ENCODE data around the gene PLEKHA1.

PLEKHA1 gene

DNA sequence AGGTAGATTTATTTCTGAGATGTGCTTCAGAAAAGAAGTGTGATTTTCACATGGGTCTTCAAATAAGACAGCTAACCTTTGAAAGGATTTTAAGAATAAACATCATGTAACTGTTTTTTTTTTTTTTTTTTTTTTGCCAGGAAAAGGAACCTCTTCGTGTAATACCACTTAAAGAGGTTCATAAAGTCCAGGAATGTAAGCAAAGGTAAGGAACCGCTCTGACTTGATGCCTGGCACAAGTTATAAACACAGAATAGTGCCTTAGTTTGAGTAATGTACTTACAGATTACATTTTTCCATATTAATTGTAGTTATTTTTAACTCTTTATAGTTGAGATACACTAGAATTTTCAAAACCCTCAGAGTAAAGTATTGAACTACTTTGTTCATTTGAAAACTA is 49.6 kb downstream of the PLEKHA1 start:
- no peak for DNase-seq

- DNase-seq, result no peak
These were observed 52.3 kb downstream of the PLEKHA1 start for GRCh38 chr10:122426829-122427228.

DNA sequence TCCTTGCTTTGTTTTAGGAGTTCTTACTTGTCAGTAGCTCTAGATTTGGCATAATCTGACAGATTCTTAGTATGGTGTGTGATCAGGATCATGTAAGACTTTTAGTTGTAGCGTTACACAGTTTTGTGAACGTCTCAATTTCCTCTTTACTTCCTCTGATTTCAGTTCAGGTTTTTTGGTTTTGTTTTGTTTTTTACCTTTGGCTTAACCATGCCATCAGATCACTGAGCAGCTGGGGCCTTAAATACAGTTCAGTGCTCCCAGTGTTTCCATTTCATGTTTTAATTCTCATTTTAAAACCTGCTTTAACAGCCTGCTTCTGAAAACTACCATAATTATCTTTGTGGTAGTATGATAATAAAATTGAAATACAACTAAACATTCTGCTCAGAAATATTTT is 52.8 kb downstream of the PLEKHA1 start:
- DNase-seq, result no peak

GRCh38 chr10:122435212-122435827 is 60.8 kb downstream of the PLEKHA1 start:
- DNase-seq, result no peak

DNA sequence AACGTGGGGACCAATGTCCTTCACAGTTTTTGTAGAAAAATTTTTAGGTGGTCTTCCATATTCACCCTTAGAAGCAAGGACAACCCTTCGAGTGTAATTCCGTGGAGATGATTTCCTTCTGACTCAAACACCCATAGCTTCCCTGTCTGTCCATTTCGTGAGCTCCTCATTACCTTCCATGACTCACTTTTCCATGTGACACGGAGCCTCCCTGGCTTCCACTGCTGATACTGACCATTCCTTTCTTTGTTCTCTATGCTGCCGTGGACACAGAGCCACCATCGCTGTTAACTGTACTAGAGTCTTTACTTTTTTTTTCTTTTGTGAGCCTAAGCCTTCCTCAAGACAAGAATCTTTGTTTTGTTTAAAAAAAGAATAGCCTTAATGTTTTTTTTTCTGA is 67.5 kb downstream of the PLEKHA1 start:
- DNase-seq, result no peak

- DNase-seq, result no peak
These were observed 71.0 kb downstream of the PLEKHA1 start for GRCh38 chr10:122445469-122445868.

- no peak for DNase-seq
These were observed 71.4 kb downstream of the PLEKHA1 start for GRCh38 chr10:122445904-122446303.

DNA sequence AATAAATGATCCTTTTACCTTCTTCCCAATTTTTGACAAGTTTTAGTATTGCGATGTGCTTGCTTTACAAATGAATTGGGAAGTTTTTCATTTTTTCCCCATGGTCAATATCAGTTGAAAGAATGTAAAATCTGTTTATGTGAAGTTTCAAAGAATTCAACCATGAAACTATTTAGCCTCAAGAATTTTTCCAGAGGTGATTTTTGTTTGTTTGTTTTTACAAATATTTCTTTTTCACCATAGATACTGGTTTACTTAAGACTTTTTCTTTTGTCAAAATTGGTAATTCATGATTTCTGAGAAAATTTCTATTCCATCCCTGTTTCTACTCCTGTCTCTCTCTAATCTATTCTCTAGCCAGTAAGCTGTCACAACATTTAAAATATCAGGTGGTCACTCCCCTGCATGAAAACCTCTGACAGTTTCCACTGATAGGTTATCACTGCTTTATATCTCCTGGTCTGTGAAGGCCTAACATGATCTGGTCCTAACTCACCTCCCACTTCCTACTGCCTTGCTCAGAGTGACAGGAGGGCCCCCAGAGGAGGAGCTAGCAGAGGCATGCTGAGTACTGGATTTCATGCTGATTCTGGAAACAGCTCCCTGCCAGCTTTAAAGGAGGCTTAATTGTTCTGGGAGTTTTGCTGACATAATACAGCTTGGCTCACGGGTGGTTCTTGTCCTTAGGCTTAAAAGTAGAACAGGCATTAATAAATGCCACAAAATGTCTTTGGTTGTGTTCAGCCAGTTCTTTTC is 72.3 kb downstream of the PLEKHA1 start:
- DNase-seq, result no peak

GRCh38 chr10:122448600-122448999 is 74.1 kb downstream of the PLEKHA1 start:
- no peak for DNase-seq

GRCh38 chr10:122449153-122449552 is 74.6 kb downstream of the PLEKHA1 start:
- no peak for DNase-seq

DNA sequence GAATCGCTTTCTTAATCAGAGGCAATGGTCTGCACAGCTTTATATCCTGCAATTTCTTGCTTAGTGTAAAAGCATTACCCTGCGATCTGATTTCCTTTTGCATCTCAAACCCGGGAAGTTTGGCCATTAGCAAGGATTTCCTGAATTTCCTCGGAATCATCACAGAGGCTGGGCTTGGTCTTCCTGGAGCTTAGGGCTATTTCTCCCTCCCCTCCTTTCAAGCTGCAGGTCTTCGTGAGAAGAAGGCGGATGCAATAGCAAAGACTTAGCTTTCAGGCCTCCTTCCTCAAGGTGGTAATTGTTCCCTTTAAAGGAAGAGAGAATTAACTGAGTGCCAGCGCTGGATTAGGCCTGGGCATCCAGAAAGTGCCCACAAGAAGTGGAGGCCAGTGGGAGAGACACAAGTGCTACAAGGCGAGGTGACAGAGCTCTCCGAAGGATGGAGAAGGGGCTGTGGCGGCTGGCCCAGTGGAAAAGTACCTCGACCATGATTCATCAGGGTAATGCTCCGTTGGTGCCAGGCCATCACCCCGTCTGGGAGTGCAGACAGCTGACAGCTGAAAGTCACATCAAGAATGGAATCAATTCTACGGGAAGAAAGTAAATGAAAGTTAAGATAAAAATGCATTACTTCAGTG is 76.0 kb downstream of the PLEKHA1 start:
- no peak for DNase-seq

DNA sequence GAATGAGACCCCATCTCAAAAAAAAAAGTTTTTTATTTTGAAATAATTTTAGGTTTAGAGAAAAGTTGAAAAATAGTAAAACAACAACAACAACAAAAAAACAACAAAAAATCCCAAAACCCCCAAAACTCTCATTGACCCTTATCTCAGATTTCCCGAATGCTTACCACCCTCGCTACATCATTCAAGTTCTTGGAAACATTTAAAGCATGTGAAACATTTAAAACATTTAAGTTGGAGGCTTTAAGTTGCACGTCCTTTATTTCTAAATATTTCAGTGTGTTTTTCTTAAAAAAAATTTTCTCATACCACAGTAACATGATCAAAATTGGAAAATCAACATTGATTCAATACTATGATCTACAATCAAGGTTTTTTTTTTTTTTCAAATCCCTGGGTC is 79.6 kb downstream of the PLEKHA1 start:
- DNase-seq, result no peak

DNA sequence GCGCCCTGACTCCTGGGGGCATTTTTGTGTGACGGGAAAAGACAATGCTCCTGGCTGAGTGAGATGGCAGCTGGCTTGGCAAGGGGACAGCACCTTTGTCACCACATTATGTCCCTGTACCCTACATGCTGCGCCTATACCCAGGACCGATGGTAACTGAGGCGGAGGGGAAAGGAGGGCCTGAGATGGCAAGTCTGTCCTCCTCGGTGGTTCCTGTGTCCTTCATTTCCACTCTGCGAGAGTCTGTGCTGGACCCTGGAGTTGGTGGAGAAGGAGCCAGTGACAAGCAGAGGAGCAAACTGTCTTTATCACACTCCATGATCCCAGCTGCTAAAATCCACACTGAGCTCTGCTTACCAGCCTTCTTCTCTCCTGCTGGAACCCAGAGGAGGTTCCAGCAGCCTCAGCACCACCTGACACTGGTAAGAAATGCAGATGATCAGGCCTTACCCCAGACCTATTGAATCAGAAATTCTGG is 80.1 kb downstream of the PLEKHA1 start, which contains the start of gene ARMS2:
ARMS2 (plus strand) TSS at position 51 of the 478 bp plus-strand sequence; CDS start at position 126, 75 bp downstream.
- DNase-seq, result no peak

DNA sequence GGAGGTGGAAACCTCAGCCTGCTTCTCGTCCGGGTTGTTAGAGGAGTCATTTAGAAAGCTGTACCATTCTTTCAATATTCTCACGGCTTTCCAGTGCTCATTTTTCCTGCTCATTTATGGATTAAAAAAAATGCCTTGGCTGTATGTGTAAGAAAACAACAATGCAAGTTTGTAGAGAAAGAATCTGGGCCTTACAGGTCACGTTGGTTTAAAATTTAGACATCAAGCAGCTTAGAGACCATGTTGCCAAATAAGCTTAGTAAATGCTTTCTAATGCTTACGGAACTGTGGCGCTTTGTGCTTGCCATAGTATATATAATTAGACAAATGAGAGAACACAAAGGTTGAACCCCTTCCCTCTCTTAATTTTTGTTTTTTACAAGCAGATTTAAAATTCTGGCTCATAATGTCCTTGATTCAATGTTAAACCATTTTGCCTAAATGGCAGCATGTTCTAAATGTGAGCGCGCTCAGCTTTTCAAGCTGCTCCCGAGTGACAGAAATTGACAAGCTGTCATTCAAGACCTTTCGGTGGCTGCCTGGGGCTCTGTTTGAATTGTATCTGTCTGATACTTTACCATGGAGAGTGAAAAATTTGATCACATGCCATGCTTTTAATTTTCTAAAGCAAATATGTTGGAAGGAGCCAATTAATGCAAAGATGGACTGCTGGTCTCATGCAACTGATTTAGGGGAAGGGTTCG is 81.0 kb downstream of the PLEKHA1 start:
- DNase-seq, result no peak

DNA sequence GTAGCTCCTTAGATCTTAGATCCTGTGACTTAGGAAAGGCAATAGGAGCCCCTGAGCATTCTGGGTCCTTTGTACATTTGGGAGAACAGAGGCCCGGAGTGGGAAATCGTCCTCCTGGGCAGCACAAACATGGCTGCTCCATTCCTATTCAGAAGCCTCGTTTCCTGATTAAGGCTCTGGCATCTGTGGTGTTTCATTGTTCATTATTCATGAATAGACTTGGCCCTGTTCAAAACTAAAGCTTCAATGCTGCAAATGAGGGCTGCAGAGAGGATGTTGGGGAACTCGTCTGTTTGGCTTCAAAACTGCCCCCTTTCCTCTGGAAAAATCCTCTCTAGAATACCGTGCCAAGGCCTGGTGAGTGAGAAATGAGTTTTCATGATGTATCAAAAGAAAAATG is 83.4 kb downstream of the PLEKHA1 start:
- no peak for DNase-seq

- no peak for DNase-seq
These were observed 84.2 kb downstream of the PLEKHA1 start for GRCh38 chr10:122458693-122459092.

- DNase-seq, result no peak
These were observed 85.2 kb downstream of the PLEKHA1 start for GRCh38 chr10:122459561-122460273.

DNA sequence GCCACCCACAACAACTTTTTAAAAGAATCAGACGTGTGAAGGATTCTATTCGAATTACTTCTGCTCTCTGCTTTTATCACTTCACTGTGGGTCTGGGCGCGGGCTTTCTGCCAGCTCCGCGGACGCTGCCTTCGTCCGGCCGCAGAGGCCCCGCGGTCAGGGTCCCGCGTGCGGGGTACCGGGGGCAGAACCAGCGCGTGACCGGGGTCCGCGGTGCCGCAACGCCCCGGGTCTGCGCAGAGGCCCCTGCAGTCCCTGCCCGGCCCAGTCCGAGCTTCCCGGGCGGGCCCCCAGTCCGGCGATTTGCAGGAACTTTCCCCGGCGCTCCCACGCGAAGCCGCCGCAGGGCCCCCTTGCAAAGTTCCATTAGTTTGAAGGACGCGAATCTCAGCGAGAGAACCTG is 86.4 kb downstream of the PLEKHA1 start:
- no peak for DNase-seq

DNA sequence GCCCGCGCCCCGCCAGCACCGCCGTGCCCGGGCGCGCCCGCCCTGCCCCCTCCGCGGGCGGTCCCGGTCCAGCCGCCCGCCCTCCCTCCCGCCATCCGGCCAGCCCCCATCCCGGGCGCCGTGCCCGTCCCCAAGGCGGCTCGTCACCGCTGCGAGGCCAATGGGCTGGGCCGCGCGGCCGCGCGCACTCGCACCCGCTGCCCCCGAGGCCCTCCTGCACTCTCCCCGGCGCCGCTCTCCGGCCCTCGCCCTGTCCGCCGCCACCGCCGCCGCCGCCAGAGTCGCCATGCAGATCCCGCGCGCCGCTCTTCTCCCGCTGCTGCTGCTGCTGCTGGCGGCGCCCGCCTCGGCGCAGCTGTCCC is 86.8 kb downstream of the PLEKHA1 start, which contains the start of gene HTRA1:
HTRA1 (plus strand) TSS at position 187 of the 362 bp plus-strand sequence; CDS start at position 287, 100 bp downstream.
- no peak for DNase-seq

DNA sequence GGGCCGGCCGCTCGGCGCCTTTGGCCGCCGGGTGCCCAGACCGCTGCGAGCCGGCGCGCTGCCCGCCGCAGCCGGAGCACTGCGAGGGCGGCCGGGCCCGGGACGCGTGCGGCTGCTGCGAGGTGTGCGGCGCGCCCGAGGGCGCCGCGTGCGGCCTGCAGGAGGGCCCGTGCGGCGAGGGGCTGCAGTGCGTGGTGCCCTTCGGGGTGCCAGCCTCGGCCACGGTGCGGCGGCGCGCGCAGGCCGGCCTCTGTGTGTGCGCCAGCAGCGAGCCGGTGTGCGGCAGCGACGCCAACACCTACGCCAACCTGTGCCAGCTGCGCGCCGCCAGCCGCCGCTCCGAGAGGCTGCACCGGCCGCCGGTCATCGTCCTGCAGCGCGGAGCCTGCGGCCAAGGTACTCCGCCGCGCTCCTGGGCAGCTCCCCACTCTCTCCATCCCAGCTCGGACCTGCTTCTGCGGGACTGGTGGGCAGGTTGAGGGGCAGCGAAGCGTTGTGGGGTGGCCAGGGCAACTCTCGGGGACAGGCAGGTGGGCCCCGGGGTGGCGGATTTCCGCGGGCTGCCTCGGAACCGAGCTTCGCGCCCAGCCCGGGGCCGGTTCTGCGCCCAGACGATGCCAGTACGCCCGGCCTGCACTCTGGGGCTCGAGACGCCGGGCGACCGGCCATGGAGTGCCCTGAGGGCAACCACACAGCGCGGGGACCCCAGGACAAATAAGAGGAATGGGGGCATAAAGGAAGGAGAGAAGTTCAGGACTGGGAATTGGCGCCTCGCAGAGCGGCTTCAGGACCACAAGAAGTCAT is 87.4 kb downstream of the PLEKHA1 start:
- DNase-seq, result no peak
